ENCODE results near the gene UVSSA.

Gene UVSSA

DNA sequence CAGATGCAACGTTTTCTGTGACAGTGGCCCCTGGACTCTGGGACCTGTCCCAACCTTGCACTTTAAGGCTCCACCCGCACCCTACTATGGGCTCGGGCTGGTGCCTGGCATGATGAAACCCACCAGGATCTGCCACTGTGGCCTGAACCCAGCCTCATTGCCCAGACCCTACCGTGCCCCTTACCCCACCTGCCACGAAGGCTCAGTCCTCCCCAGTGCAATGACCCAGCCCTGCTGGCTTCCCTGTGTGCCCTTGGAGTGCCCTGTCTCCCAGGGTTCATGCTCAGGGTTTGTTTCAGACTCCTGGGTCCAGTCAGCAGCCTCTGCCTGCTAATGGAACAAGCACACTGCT is 3.1 kb downstream of the UVSSA start:
- Histone ChIP-seq H3K9me3 (ENCODE audit: severe bottlenecking) (no peaks in the 10 kb centered on the region), H3K27ac (peak overlapping the region; percentile 42; the same call in 1 of the 2 replicates), H3K36me3 (peaks cover 29% of the 10 kb centered on the region), H3K4me3 (ENCODE audit: low read depth, low read length) (no peak overlapping the region), H3K27me3 (ENCODE audit: insufficient read depth, low read depth, severe bottlenecking) (no peaks in the 10 kb centered on the region)
- TF ChIP-seq, protein P1, sequence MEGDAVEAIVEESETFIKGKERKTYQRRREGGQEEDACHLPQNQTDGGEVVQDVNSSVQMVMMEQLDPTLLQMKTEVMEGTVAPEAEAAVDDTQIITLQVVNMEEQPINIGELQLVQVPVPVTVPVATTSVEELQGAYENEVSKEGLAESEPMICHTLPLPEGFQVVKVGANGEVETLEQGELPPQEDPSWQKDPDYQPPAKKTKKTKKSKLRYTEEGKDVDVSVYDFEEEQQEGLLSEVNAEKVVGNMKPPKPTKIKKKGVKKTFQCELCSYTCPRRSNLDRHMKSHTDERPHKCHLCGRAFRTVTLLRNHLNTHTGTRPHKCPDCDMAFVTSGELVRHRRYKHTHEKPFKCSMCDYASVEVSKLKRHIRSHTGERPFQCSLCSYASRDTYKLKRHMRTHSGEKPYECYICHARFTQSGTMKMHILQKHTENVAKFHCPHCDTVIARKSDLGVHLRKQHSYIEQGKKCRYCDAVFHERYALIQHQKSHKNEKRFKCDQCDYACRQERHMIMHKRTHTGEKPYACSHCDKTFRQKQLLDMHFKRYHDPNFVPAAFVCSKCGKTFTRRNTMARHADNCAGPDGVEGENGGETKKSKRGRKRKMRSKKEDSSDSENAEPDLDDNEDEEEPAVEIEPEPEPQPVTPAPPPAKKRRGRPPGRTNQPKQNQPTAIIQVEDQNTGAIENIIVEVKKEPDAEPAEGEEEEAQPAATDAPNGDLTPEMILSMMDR (IDR thresholded peaks at IDR 0.05; ENCODE audit: low read depth, low read length), result no peak
- DNase-seq, result no peak

DNA sequence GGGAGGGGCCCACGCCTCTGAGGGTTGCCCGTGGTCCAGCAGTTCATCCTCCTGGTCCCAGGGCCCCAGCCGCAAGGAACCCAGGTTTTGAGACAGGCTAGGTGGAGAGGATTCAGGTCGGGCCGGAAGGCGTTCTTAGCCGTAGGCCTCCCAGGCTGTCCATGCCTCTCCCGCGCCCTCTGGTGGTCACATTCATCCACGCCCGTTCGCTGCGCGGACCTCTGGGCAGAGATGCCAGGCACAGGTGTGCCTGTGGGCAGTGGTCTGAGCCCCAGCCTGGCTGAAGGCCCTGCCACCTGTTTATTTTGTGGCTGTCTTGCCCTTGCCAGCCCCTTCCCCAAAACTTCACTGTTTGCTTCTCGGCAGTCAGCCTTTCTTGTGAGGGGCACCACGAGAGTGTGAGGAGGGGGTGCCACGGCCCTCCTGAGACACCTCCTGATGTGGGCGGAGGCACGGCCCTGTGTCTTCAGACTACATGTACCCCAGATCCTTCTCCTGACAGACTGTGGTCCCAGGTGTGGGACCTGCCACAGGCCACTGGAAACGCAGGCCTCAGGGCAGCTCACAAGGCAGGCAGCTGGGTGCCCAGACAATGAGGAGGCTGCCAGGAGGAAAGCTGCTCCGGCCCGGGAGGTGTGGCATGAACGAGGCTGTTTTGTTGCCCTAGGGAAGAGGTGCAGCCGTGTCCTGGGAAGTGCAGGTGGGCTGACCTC is 5.0 kb downstream of the UVSSA start:
- no peak overlapping the region for H3K27ac ChIP-seq
- H3K36me3 ChIP-seq, result peaks cover 44% of the 10 kb centered on the region
- H3K4me3 ChIP-seq (ENCODE audit: low read depth, low read length), result no peak overlapping the region
- H3K27me3 ChIP-seq (ENCODE audit: insufficient read depth, low read depth, severe bottlenecking), result no peaks in the 10 kb centered on the region
- no peaks in the 10 kb centered on the region for H3K9me3 ChIP-seq (ENCODE audit: severe bottlenecking)
- peak; percentile 90 for DNase-seq
- TF ChIP-seq, protein P1 (IDR thresholded peaks at IDR 0.05; ENCODE audit: low read depth, low read length), result peak; percentile 100

DNA sequence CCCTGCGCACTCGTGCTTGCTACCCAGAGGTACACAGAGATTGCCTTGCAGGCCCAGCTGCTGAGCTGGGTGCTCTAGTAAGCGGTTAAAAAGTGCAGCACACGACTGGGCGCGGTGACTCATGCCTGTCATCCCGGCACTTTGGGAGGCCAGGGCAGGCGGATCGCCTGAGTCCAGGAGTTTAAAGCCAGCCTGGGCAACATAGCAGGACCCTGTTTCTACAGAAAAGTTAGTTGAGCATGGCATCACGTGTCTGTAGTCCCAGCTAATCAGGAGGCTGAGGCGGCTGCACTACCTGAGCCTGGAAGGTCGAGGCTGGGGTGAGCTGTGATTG is 5.5 kb downstream of the UVSSA start:
- Histone ChIP-seq H3K27me3 (ENCODE audit: insufficient read depth, low read depth, severe bottlenecking) (no peaks in the 10 kb centered on the region), H3K4me3 (ENCODE audit: low read depth, low read length) (no peak overlapping the region), H3K9me3 (ENCODE audit: severe bottlenecking) (no peaks in the 10 kb centered on the region), H3K36me3 (peaks cover 48% of the 10 kb centered on the region), H3K27ac (no peak overlapping the region)
- TF ChIP-seq, protein P1 (IDR thresholded peaks at IDR 0.05; ENCODE audit: low read depth, low read length), result no peak
- DNase-seq, result no peak

DNA sequence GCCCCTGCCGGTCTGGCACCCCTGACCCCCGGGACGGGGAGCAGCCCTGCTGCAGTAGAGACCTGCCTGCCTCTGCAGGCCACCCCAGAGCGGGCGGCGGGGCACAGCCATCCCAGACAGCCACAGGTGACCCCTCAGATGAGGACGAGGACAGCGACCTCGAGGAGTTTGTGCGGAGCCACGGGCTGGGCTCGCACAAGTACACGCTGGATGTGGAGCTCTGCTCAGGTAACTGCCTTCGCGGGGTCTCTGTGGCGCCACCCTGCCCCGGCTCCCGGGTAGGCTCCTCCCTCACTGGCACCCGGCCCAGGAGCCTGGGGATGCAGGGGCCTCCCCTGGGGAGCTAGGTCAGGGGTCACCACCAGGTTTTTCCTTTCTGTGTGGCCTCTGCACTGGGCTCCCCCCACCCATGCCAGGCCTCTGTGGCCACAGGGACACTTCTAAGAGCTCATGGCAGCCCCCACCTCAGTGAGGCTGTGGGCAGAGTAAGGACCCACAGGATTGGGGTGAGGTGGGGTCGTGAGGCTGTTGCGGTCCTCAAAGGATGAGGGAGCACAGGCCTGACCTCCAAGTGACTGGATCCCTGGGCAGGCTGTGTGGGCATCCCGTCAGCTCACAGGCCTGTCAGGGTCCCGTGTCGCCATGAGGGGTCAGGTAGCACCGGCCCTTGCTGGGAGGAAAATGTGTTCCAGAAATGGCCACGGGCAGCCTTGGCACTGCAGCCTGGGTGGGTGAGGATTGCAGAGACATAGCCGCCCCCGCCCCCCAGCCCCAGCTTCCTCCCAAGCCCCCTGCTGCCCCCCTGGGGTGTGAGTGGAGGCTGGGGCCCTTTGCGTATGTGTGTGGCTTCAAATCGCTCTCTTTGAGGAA is 6.4 kb downstream of the UVSSA start:
- Histone ChIP-seq H3K27me3 (ENCODE audit: insufficient read depth, low read depth, severe bottlenecking) (no peaks in the 10 kb centered on the region), H3K9me3 (ENCODE audit: severe bottlenecking) (no peaks in the 10 kb centered on the region), H3K27ac (no peak overlapping the region), H3K36me3 (peaks cover 53% of the 10 kb centered on the region), H3K4me3 (ENCODE audit: low read depth, low read length) (no peak overlapping the region)
- no peak for DNase-seq
- TF ChIP-seq, protein P1 (IDR thresholded peaks at IDR 0.05; ENCODE audit: low read depth, low read length), result no peak

DNA sequence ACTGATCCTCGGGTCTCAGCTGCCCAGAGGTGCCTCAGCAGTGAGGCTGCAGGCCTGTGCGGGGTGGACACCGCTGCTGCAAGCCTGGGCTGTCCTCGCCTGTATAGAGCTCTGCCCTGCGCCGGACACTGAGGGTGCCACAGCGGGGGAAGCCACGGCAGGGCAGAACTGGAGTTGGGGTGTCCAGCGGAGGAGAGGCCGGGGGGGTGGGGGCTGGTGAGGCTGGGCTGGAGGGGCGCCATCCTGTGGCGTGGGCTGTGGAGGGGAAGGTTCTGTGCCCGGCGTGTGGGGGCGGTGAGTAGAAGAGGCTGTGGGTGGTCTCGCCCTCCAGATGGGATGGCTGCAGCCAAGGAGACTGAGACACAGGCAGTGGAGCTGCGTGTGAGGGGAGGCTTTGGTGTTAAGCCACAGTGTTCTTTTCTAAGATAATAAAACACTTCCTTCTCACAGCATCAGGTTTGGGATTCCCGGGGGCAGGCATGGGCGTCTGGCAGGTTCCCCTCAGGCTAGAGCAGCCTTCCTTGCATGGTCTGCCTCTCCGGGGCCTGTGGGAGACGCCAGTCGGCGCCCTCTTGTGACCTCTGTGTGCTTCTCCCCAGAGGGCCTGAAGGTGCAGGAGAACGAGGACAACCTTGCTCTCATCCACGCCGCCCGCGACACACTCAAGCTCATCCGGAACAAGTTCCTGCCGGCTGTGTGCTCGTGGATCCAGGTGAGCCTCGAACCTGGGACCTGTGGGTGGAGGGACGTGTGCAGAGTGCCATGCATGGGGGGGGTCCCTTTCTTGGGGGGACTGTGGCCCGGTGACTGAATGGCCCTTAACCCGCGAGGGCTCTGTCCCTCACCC is 7.4 kb downstream of the UVSSA start:
- Histone ChIP-seq H3K4me3 (ENCODE audit: low read depth, low read length) (no peak overlapping the region), H3K27ac (no peak overlapping the region), H3K9me3 (ENCODE audit: severe bottlenecking) (no peaks in the 10 kb centered on the region), H3K27me3 (ENCODE audit: insufficient read depth, low read depth, severe bottlenecking) (no peaks in the 10 kb centered on the region), H3K36me3 (peaks cover 52% of the 10 kb centered on the region)
- DNase-seq, result no peak
- TF ChIP-seq, protein P1 (IDR thresholded peaks at IDR 0.05; ENCODE audit: low read depth, low read length), result 0 out of 2 replicates have a peak, but pooled peaks have one; percentile 13
